Measurements from ENCODE around the gene C1D. TPM values are rescaled to one million over a fixed set of nuclear protein-coding genes. Genes with fewer than 3 reads are reported as not detected.

C1D gene
- total RNA-seq, 1 donor from 2014 or later = 23.9 TPM

- intact Hi-C loops (cut with micrococcal nuclease) = loop anchor here (10.0 kb wide), 1 partner anchor 775 kb away; no protein-coding TSS in a partner anchor
Measured at GRCh38 chr2:68059784-68060525, 2.8 kb downstream of the C1D start.

DNA sequence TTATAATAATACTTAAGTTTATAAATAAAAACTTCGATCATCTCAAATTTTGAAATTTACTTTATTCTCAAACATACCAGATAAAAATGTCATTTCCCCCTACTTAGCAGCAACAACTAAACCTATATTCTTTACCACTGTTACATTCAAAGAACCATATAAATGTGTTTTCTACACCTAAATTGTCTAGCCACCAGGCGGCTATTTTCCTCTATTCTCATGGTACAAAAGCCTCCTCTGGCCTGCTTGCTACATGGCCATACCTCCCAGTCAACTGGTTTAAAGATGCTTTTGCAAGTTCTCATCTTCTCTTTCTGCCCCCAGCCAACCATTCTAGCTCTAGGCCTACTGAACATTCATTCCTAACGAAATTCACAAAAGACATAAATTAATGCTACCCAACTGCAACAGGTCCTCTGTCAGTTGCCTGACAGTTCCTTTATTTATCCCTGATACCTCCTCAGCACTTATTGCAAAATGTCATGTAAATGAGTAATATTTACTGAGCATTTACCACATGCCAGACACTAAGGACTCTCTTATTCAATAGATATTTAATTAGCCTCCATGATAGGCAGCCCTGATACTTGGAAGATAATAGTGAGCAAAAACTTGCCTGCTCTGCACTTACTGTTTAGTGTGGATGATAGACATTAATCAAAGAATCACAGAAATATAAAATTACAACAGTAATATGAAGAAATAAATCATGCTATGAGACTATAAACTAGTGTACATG is 5.0 kb downstream of the C1D start:
- intact Hi-C loops (cut with micrococcal nuclease) = no loop called here

DNA sequence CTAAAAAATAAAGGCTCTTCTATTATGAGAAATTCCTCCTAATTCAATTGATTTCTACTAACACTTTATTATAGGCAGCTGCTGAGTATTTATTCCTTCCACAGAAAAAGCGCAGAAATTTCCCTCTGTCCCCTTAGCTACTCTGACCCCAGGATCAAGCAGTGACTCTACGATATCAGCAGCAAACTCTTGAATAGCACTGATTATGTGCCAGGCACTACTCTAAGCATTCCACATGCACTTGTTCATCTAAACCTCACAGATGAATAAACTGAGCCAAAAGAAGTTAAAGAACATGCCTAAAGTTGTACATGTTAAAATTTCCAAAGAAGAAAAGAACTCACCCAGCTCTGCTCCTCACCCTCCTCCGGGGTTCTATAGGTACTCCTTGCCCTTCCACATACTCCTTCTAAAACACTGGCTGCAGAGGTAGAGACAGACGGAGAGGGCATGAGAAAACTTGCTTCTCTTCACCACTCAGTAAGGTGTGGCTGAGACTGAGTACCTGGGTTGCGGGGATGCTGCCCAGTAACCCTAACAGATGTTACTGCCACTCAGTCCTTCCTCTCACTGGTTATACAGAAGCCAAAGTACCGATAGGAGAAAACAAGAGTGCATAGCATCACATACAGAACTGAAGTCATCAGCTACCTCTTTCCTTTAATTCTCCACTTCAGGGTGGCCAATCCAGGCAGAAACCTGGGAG is 9.9 kb downstream of the C1D start:
- intact Hi-C loops (cut with micrococcal nuclease) = no loop called here

- intact Hi-C loops (cut with micrococcal nuclease) = no loop called here
Measured at GRCh38 chr2:68050353-68050752, 12.5 kb downstream of the C1D start.

DNA sequence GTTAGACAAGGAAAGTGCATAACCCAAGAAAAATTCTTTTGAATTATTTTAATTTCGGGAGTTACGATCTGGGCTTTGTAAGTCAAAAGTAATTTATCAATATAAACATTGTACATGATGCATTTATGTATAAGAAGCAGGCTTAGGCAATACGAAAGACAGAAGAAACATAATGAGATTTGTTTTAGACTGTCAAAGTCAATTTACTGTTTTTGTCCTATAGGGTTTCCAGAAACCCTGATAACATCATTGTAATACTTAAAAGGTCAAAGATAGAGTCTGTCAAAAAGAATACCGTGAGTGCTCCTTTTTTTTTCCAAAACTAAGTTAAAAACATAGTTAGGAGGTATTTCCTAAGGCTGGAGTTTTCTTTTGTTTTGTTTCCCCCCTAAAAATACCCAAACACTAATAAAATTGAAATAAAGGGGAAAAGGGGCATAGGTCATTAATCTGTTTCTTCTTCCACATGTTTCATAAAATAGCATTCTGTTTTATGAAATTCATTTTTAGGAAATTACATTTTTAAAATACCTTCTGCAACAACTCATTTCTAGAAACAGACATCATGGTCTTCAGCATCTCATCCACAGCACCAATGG is 16.1 kb downstream of the C1D start:
- intact Hi-C loops (cut with micrococcal nuclease) = no loop called here

DNA sequence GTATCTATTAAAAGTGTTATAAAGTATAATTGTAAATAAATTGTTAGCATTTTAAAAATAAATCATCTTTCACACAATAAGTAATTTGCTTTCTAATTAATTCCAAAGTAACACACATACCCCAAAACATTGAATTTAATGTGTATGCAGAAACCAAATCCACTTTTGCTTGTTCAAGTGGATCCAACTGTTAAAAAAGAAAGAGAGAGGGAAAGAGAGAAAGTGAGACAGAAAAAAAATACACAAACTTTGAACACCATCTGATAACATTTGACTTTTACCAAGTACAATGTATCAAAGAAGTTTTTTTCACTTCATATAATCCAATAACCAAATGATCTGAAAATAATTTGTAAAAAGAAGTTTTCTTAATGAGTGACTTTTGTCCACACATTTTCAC is 16.6 kb downstream of the C1D start:
- intact Hi-C loops (cut with micrococcal nuclease) = no loop called here

DNA sequence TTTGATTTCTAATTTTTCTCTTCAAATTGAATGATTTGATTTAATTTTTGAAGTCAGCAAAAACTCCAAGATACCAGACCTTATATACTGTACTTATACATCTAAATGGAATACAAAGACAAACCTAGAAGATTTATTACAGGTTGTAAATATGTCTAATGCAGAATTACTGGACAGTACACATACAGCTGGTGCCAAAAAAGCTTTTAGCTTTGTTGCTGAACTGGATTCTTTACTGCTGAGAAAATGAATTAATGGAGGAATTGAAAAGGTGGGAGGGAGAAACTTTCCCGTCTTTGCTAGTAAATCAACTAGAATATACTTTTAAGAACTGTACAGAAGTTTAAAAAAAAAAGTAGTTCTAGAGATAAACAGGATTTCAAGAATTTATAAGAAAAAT is 17.5 kb downstream of the C1D start:
- intact Hi-C loops (cut with micrococcal nuclease) = no loop called here

- intact Hi-C loops (cut with micrococcal nuclease) = no loop called here
Measured at GRCh38 chr2:68044099-68044498, 18.7 kb downstream of the C1D start.

DNA sequence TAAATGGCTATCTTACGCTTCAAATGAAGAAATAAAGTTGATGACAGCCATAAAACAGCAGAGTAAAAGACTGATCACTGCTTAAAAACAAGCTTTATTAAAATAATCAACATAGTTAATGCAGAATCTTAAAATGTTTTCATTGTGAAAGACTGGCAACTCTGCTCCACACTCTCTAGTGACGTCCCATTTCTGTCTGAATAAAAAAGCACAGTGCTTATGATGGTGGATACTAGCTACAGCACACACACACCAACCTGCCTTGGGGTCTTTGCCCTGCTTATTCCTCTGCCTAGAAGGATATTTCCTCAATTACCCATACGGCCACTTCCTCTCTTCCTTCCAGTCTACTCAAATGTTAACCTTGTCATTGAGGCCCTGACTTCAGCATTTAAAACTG is 19.1 kb downstream of the C1D start:
- intact Hi-C loops (cut with micrococcal nuclease) = no loop called here

GRCh38 chr2:68043032-68043431 is 19.8 kb downstream of the C1D start:
- intact Hi-C loops (cut with micrococcal nuclease) = no loop called here

- intact Hi-C loops (cut with micrococcal nuclease) = no loop called here
Measured at GRCh38 chr2:68041704-68042245, 21.0 kb downstream of the C1D start.

- intact Hi-C loops (cut with micrococcal nuclease) = no loop called here
Measured at GRCh38 chr2:68040078-68040477, 22.7 kb downstream of the C1D start.

DNA sequence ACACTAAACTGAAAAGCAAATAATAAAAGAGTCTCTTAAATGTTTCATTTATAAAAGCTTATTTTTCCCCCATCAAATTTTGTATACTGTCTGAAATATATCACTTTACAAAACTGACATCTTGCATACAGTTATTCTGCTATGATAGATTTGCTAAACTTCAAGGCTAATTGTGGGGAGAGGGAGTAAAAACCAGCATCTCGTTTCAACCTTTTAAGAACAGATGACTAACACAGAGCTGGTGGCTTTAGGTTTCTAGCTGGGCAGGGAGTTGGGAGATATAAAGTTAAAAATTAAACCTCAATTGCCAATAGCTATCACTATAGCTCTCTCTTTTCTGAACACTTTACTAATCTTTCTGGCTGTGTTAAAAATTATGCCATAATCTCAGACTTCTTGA is 23.5 kb downstream of the C1D start:
- intact Hi-C loops (cut with micrococcal nuclease) = no loop called here

- intact Hi-C loops (cut with micrococcal nuclease) = loop anchor here (5.0 kb wide), 1 partner anchor 185 kb away; no protein-coding TSS in a partner anchor
Measured at GRCh38 chr2:68032702-68033101, 30.1 kb downstream of the C1D start.

- intact Hi-C loops (cut with micrococcal nuclease) = loop anchor here (1.0 to 5.0 kb wide), 2 partner anchors 184 to 298 kb away; no protein-coding TSS in a partner anchor
Measured at GRCh38 chr2:68031542-68032160, 31.2 kb downstream of the C1D start.

DNA sequence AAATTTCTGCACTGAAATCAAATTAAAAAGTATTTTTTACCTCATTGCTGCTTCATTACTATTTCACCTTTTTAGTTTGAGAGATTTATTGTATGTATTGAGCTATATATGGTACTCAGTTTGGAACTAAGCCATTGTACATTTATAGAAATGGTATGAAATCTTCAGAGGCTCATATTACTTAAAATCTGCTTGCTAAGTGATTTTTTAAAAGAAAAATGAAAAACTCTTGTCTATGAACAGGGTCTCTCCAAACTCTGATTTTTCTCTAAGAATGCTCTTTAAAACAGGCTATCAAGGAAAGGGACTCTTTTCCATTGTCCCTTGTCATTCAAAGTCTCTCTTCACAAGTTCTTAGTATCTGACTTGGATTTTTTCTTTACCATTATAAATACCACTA is 31.8 kb downstream of the C1D start:
- intact Hi-C loops (cut with micrococcal nuclease) = loop anchor here (1.0 to 5.0 kb wide), 2 partner anchors 184 to 298 kb away; no protein-coding TSS in a partner anchor

DNA sequence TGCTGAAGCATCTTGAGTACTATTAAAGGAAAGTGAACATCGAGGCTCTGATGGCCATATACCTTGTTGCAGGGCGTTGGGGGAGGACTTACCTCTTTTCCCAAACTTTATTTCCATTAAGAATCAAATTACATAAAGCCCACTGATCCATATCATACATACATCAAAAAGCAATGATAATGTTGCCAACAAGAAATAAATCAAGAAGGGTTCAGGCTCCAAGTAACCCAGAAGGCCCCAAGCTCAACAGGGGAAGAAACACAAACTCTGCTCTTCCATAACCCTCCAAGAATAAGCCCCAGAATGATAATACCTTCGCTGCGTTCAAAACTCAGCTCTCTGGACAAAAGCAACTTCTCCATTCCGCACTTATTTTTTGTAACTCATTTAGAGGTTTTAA is 32.3 kb downstream of the C1D start:
- intact Hi-C loops (cut with micrococcal nuclease) = loop anchor here (5.0 kb wide), 1 partner anchor 183 kb away; no protein-coding TSS in a partner anchor

- intact Hi-C loops (cut with micrococcal nuclease) = no loop called here
Measured at GRCh38 chr2:68027959-68028358, 34.8 kb downstream of the C1D start.

- intact Hi-C loops (cut with micrococcal nuclease) = no loop called here
Measured at GRCh38 chr2:68024450-68024849, 38.4 kb downstream of the C1D start.

DNA sequence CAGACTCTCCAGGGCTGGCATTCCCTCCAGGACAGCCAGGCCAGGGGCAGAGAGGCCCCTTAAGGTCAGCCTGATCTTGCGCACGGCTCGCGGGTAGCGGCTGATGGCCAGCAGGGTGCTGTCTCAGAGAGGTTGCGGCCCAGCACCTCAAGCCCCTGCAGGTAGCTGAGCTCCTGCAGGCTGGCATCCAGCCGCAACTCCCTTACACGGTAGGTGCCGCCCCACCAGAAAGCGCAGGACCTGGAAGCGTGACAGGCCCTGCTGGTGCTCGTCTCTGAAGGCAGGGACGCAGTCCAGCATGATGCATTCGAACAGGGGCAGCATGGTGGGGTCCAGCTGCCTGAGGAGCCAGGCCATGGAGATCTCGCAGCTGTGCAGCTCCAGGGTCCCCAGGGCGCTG is 38.9 kb downstream of the C1D start:
- intact Hi-C loops (cut with micrococcal nuclease) = no loop called here

- intact Hi-C loops (cut with micrococcal nuclease) = no loop called here
Measured at GRCh38 chr2:68018727-68019126, 44.1 kb downstream of the C1D start.

Data from T-helper 1 cell treated with Interleukin-12 subunit alpha and Interleukin-12 subunit beta and Interleukin-4 antibody, amounts not matched to agents 30 ng/mL and 1 ng/mL, for 36 hours (primary cell).